ENCODE measurements around the gene MIA2.
"Not testable (repeated sequence)": the region's sequence is repeated elsewhere in the genome, so short reads cannot be mapped to it uniquely, and the experiment has no call there.

MIA2 gene

GRCh38 chr14:39267608-39268005 is 33.9 kb downstream of the MIA2 start:
- no peak for DNase-seq

DNA sequence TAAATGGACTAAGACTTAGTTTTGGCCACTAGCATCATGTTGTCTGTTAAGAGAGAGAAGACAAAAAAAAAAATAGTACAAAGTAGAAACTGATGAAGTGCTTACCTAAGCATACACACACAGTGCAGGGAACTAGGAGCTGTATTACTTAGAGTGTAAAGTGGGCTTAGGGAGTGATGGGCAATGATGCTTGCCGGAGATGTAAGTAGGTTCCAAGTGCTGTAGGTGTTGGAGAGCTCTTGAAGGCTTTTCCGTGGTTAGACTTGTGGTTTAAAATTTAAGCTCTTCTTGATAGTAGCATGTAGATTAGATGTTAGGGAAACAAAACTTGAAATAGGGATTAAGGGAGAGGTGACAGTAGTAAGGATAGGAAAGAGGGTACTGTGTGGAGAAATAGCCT is 34.7 kb downstream of the MIA2 start:
- no peak for DNase-seq

GRCh38 chr14:39272918-39273317 is 39.2 kb downstream of the MIA2 start:
- no peak for DNase-seq

- DNase-seq, result no peak
Measured at GRCh38 chr14:39275395-39275794, 41.7 kb downstream of the MIA2 start.

GRCh38 chr14:39276005-39276404 is 42.3 kb downstream of the MIA2 start:
- DNase-seq, result no peak

DNA sequence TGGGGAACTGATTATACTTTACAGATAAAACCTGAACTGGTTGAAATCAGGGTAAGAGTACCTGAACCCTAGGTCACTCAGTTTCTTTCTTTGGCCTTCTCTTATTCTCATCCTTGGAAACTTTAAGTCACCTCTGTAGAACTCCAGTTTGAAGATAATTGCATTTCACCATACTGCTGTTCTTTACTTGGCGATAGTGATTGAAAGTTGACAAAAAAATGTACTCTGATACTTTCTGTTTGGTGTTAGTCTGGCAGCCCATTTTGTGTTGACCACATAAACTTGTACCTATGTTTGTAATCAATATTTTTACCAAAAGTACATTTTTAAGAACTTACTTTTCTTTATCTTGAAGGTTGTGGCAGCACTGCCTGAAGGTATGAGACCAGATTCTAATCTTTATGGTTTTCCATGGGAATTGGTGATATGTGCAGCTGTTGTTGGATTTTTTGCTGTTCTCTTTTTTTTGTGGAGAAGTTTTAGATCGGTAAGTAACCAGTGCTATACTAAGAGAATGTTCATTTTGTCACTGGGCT is 42.9 kb downstream of the MIA2 start:
- no peak for DNase-seq

DNA sequence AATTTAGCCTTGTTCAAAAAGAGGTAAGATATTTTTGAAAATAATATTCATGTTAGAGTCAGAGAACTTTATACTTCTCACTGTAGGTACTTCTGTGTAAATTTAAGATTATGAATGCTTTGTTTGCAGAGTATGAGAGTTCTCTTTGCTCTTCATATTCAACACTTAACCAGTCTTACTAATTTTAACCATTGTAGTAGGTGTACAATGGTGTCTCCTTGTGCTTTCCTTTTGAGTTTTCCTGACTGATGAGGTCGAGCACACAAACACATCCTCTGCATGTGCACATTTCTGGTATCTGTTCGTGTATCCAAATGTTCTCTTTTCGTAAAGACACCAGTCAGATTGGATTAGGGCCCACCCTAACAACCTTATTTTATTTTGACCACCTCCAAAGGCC is 45.8 kb downstream of the MIA2 start:
- no peak for DNase-seq

DNA sequence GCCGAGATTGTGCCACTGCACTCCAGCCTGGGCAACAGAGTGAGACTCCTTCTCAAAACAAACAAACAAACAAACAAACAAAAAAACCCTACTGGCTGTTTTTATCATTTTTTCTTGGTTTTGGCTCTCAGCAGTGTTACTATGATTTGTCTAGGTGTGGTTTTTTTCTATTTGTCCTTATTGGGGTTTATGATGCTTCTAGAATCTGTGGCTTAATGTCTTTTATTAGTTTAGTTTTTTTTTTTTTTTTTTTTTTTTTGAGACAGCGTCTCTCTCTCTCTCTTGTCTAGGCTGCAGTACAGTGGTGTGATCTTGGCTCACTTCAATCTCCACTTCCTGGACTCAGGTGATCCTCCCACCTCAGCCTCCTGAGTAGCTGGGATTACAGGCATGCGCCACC is 47.0 kb downstream of the MIA2 start:
- not testable (repeated sequence) for DNase-seq

DNA sequence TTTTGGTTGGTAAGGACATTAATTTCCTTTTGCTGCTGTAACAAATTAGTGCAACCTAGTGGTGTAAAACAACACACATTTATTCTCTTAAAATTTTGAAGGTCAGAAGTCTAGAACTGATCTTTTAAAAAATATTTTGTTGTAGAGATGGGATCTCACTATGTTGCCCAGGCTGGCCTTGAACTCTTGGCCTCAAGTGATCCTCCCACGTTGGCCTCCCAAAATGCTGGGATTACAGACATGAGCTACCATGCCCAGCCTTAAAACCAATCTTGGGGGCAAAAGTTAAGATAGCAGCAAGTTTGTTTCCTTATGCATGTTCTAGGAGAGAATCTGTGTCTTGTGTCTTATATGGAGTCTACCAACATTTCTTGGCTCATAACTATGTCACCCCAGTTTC is 55.8 kb downstream of the MIA2 start:
- no peak for DNase-seq

GRCh38 chr14:39291701-39292100 is 58.0 kb downstream of the MIA2 start:
- no peak for DNase-seq

DNA sequence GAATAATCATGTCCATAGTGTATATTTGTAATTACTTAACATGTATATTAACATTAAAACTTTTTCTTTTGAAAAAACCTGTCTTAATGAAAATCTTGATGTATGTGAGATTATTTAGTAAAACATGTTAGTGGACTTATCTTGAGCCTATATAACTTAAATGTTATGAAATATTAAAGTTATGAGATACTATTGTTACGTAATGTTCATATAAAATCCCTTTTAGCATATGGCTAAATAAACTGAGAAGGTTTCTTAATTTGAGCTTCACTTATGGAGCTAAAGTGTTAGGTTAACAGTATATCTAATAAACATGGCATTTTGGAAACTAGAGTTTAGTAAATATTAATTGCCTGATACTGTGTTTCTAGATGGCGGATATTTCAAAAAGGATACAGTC is 59.9 kb downstream of the MIA2 start:
- no peak for DNase-seq

DNA sequence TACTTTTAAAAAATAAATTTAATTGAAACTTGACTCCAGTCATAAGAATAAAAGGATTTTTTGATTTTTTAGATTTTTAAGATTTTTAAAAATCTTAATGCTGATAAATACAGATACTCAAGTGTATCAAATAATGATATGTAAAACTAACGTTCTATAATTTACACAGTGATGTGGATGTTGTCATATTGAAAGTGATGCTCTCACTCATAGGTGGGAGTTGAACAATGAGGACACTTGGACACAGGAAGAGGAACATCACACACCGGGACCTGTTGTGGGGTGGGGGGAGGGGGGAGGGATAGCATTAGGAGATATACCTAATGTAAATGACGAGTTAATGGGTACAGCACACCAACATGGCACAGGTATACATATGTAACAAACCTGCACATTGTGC is 66.7 kb downstream of the MIA2 start:
- not testable (repeated sequence) for DNase-seq

GRCh38 chr14:39302124-39302810 is 68.6 kb downstream of the MIA2 start:
- no peak for DNase-seq

DNA sequence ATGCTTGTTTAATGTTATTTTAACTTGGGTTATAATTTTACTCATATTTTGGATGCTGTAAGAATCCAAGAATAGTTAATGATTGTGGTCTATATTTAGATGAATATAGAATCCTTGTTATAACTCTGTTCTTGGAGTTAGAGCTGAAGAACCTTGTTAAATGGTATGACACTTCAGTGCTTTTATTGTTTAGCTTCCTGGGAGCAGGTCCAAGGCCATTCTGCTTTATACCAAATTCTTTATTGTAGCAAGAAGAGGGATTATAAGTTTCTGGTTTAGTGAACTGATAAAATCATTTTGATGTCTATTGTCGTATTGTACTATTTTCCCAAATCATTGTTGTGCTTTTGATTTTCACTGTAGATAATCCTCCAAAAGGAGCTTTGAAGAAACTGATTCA is 69.4 kb downstream of the MIA2 start:
- no peak for DNase-seq

- no peak for DNase-seq
Measured at GRCh38 chr14:39307815-39308214, 74.1 kb downstream of the MIA2 start.

- no peak for DNase-seq
Measured at GRCh38 chr14:39310051-39310450, 76.3 kb downstream of the MIA2 start.

GRCh38 chr14:39315859-39316444 is 82.2 kb downstream of the MIA2 start:
- DNase-seq, result no peak

- no peak for DNase-seq
Measured at GRCh38 chr14:39316830-39317553, 83.3 kb downstream of the MIA2 start.

- DNase-seq, result no peak
Measured at GRCh38 chr14:39318574-39318973, 84.9 kb downstream of the MIA2 start.

- DNase-seq, result no peak
Measured at GRCh38 chr14:39319381-39319780, 85.7 kb downstream of the MIA2 start.

DNA sequence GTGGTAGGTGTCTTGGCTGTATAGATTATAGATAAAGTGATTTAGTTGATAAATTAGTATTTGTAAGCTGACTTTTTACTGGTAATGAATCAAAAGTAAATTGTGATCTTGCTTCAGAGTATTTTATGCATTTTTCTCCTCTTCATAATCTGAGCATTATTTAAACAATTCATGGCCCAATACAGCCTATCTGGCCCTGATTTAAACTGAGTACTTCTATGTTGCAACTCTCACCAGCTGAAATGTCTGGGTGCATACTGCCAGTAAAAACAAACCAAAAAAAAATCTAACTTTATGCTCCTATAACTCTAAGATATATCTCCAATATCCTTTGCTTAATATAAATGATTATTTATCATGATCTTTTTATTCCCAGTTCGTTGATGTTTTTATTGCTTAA is 86.6 kb downstream of the MIA2 start:
- DNase-seq, result no peak

- no peak for DNase-seq
Measured at GRCh38 chr14:39322807-39323206, 89.1 kb downstream of the MIA2 start.

DNA sequence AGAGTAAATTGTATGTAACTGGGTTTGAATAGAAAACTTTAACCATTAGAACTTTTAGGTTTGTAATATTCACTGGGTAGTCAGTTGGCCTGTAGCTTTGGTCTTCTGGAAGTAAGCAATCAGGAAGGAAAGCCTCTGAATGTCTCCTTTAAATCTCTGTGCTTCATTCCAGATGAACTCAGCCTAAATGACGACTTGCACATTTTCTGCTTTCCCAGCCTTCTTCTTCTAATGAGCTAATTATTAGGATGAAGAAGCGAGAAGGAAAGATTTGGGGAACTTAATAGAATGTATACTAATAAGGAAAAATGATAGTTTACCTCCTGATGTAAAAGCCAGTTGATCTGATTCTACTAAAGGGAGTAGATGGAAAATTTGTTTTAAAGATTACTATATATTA is 90.4 kb downstream of the MIA2 start:
- no peak for DNase-seq

GRCh38 chr14:39339003-39339402 is 105.3 kb downstream of the MIA2 start:
- DNase-seq, result no peak
